ENCODE results near the gene ZBTB46. TPM values are rescaled to one million over a fixed set of nuclear protein-coding genes. Genes with fewer than 3 reads are reported as not detected.
A peak's percentile ranks its signal among the peaks of the same experiment; 100 is the strongest.

The ZBTB46 gene
- polyA plus RNA-seq, 3 donors: 0.07 to 2.3 (median 0.37) TPM

GRCh38 chr20:63748934-63749270, 82.2 kb downstream of the ZBTB46 start:
- no peak for TF ChIP-seq CTCF (IDR thresholded peaks at IDR 0.05)
- no peaks in the 10 kb centered on the region for H3K9me3 Mint-ChIP-seq
- Histone ChIP-seq H3K36me3 (replicated peaks in 1 of 2; ENCODE audit: control insufficient read depth in 1 of 2, insufficient read depth in 2 of 2, low read length in 2 of 2) (no peaks in the 10 kb centered on the region), H3K27ac (ENCODE audit: low read depth in 1 of 2, low read length in 2 of 2) (no peak overlapping the region), H3K79me2 (ENCODE audit: insufficient read depth, low read length) (no peaks in the 10 kb centered on the region), H3K27me3 (ENCODE audit: control insufficient read depth in 2 of 2, insufficient read depth in 2 of 2, low read length in 2 of 2) (no peaks in the 10 kb centered on the region), H2AFZ (ENCODE audit: insufficient read depth, low read depth, low read length, poor library complexity, severe bottlenecking) (no peak overlapping the region), H3K9ac (ENCODE audit: insufficient read depth, low read length, poor library complexity, severe bottlenecking) (no peak overlapping the region), H3K4me1 (ENCODE audit: control insufficient read depth in 1 of 2, insufficient read depth in 2 of 2, low read length in 2 of 2) (no peaks in the 10 kb centered on the region), H3K9me3 (replicated peaks in 1 of 2; ENCODE audit: control insufficient read depth in 1 of 2, insufficient read depth in 1 of 2, low read length in 2 of 2) (no peaks in the 10 kb centered on the region), H3K4me3 (replicated peaks in 1 of 3; ENCODE audit: low read depth in 2 of 3, low read length in 3 of 3) (no peak overlapping the region), H3K4me2 (replicated peaks; ENCODE audit: extremely low read depth, low read length, poor library complexity, severe bottlenecking) (no peak overlapping the region), H4K20me1 (ENCODE audit: insufficient read depth, low read length) (no peaks in the 10 kb centered on the region)
- H3K4me1 Mint-ChIP-seq: no peaks in the 10 kb centered on the region
- WGBS (ENCODE audit: insufficient coverage): 91% methylated on average over 10 of the region's 11 CpGs
- H3K4me3 Mint-ChIP-seq: no peak overlapping the region
- DNase-seq: no peak
- peaks cover 2 to 4% (median 3%) of the 10 kb centered on the region in 3 donors for H3K27me3 Mint-ChIP-seq (ENCODE audit: low read depth in 3 of 3)
- H3K36me3 Mint-ChIP-seq: no peaks in the 10 kb centered on the region
- intact Hi-C loops (cut with micrococcal nuclease): no loop called here
- H3K27ac Mint-ChIP-seq: peak overlapping the region in 3 of 7 donors; percentile 55 to 73 (median 72)

- no peak for TF ChIP-seq CTCF (IDR thresholded peaks at IDR 0.05)
- H3K27ac Mint-ChIP-seq: no peak overlapping the region
- H3K27ac ChIP-seq (ENCODE audit: low read depth in 1 of 2, low read length in 2 of 2): no peak overlapping the region
Observed at GRCh38 chr20:63748070-63748933, 82.8 kb downstream of the ZBTB46 start.

More at GRCh38 chr20:63748070-63748933, 82.8 kb downstream of the ZBTB46 start:
- Histone ChIP-seq H3K27me3 (ENCODE audit: control insufficient read depth in 2 of 2, insufficient read depth in 2 of 2, low read length in 2 of 2) (no peaks in the 10 kb centered on the region), H3K4me1 (ENCODE audit: control insufficient read depth in 1 of 2, insufficient read depth in 2 of 2, low read length in 2 of 2) (no peaks in the 10 kb centered on the region), H4K20me1 (ENCODE audit: insufficient read depth, low read length) (no peaks in the 10 kb centered on the region), H3K4me2 (replicated peaks; ENCODE audit: extremely low read depth, low read length, poor library complexity, severe bottlenecking) (no peak overlapping the region), H2AFZ (ENCODE audit: insufficient read depth, low read depth, low read length, poor library complexity, severe bottlenecking) (no peak overlapping the region), H3K9ac (ENCODE audit: insufficient read depth, low read length, poor library complexity, severe bottlenecking) (no peak overlapping the region), H3K36me3 (replicated peaks in 1 of 2; ENCODE audit: control insufficient read depth in 1 of 2, insufficient read depth in 2 of 2, low read length in 2 of 2) (peaks cover 0 to 6% of the 10 kb centered on the region in 2 donors), H3K79me2 (ENCODE audit: insufficient read depth, low read length) (no peaks in the 10 kb centered on the region), H3K4me3 (replicated peaks in 1 of 3; ENCODE audit: low read depth in 2 of 3, low read length in 3 of 3) (no peak overlapping the region), H3K9me3 (replicated peaks in 1 of 2; ENCODE audit: control insufficient read depth in 1 of 2, insufficient read depth in 1 of 2, low read length in 2 of 2) (no peaks in the 10 kb centered on the region)
- no peaks in the 10 kb centered on the region for H3K4me1 Mint-ChIP-seq
- peaks cover 2 to 4% (median 3%) of the 10 kb centered on the region in 3 donors for H3K27me3 Mint-ChIP-seq (ENCODE audit: low read depth in 3 of 3)
- H3K36me3 Mint-ChIP-seq: peaks cover under 1 to 5% of the 10 kb centered on the region in 2 donors
- no peak overlapping the region for H3K4me3 Mint-ChIP-seq
- DNase-seq: no peak
- no peaks in the 10 kb centered on the region for H3K9me3 Mint-ChIP-seq
- 87% methylated on average over 12 of the region's 20 CpGs for WGBS (ENCODE audit: insufficient coverage)
- intact Hi-C loops (cut with micrococcal nuclease): no loop called here
